Effector CD8-positive, alpha-beta T cell (primary cell): ENCODE measurements around the gene UIMC1.

Experiments used
- DNase-seq: peaks from one replicate; lab custom pipeline; 2025; lab: John Stamatoyannopoulos, UW

Gene UIMC1

GRCh38 chr5:176902102-176902814, 104.3 kb downstream of the UIMC1 start:
- no peak for DNase-seq

- no peak for DNase-seq
Measured at GRCh38 chr5:176901260-176902101, 105.1 kb downstream of the UIMC1 start.

DNA sequence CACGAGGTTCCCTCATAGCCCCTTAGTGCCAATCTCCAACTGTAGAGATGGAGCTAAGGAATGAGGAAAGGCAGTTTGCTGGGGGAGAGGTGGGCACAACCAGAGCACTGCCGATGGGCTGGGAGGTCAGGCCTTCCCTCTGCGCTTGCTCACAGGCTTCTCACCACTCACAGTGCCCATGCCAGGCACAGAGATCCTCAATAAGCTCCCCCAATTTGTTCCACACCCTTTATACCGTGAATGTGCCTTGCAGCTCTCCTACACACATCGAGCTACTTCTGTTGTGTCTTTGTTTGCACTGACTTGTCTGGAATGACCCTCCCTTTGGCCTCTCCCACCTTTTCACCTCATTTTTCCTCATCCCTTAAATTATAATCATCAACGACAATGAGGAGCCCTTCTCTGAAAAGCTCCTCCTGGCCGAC, 105.8 kb downstream of the UIMC1 start:
- DNase-seq, result no peak

- no peak for DNase-seq
Measured at GRCh38 chr5:176899946-176900779, 106.4 kb downstream of the UIMC1 start.

DNA sequence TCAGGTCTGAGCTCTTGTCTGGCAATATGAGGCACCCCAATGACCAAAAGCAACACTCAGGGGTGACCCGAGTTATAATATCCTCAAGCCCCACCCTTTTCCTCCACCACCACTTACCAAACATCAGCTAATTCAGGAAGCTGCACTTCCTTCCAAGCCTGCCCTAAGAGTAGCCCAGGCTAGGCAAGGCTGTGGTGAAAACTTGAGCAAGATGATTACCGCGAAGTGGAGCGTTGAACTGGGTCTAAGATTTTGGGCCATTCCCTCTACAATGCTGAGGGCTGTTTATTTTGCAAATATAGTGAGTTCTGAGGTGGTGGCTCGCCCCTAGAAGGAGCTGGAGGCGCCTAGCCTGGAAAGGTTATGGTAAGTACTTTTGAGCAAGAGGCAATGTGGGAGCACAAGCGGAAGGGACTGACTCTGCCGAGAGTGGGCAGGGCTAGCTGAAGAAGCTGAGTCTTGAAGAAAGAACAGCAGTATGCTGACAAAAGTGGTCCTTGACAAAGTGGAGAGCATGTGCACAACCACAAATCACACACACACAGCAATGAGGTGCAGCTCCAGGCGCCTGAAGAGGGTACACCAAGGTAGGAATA, 107.2 kb downstream of the UIMC1 start, which contains the start of gene HK3:
HK3 (minus strand) TSS at position 51 of the 596 bp plus-strand sequence. CDS start 3,187 bp downstream, outside the sequence.
- no peak for DNase-seq

GRCh38 chr5:176897263-176897662, 109.3 kb downstream of the UIMC1 start:
- DNase-seq, result no peak

DNA sequence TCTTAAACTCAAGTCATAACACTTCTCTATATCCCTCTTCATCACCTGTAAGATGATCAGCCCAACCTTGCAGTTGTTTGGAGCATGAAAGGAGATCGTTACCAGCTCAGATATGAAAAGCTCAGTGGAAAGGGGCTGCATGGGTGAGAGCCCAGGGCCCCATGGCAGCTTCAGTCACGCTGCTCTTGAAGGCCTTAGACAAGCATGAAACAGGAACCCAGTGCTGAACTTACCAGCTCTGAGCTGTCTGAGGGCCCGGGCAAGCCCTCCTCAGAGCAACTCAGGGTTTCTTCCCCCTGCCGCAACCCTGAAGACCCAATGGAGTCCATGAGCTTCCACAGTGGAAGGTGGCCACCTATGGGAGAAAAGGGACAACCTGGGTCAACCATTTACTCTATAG, 110.7 kb downstream of the UIMC1 start:
- DNase-seq, result no peak

DNA sequence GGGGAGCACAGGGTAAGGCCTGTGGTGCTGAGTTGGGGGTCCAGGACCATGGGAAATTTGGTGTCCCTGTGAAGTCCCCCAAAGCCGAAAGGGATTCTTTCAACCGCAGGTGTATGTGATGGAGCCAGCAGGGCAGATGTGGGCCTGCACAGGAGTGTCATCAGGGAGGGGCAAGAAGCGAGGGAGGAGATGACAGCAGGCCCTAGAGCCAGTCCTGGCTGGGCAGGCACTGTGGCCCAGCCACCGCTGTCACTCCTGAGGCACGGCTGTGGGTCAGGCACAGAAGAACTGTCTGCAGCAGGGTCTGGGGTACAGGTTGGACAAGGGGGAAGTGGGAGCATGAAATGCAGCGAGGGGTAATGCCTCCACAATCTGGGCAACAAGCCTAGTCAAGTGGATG, 112.3 kb downstream of the UIMC1 start:
- DNase-seq, result no peak

GRCh38 chr5:176892663-176893062, 113.9 kb downstream of the UIMC1 start:
- DNase-seq, result no peak

GRCh38 chr5:176891331-176891958, 115.1 kb downstream of the UIMC1 start:
- DNase-seq, result no peak

DNA sequence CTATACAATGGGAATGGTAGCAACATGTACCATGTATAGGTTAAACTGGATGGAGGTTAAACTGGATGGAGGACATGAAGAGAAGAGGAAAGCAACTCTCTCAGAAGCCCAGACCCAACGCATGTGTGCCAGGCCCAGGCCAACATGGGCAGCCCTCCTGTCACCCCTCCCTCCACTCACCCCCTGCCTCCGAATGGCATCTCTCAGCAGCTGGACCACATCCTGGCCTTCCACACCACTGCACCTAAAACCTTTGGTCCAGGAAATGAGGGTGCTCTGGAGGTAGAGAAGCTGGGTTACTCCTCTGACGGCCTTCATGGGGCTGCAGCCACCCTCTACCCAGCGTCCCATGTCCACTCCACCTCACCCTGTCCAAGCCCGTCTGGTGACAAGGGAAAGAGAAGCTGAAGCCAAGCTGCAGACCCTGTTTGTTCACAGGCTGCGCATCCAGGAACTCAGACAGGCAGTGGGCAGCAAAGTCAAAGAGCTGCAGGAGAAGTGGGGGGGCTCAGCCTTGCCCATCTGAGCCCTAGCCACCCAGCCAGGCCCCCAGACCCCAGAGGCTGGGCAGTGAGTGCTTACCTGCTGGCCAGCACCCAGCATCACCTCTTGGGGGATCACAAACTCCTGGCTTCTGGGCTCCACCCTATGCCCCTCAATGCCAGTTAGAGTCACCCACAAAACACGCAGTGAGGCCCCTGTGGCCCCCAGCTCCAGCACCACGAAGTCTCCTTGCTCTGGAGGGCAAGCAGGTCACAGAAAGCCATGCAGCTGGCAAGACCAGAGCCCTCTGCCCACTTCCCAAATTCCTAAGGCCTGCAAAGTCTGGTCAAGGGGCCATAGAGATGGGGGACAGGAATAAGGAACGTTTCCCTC, 115.9 kb downstream of the UIMC1 start:
- DNase-seq, result no peak

DNA sequence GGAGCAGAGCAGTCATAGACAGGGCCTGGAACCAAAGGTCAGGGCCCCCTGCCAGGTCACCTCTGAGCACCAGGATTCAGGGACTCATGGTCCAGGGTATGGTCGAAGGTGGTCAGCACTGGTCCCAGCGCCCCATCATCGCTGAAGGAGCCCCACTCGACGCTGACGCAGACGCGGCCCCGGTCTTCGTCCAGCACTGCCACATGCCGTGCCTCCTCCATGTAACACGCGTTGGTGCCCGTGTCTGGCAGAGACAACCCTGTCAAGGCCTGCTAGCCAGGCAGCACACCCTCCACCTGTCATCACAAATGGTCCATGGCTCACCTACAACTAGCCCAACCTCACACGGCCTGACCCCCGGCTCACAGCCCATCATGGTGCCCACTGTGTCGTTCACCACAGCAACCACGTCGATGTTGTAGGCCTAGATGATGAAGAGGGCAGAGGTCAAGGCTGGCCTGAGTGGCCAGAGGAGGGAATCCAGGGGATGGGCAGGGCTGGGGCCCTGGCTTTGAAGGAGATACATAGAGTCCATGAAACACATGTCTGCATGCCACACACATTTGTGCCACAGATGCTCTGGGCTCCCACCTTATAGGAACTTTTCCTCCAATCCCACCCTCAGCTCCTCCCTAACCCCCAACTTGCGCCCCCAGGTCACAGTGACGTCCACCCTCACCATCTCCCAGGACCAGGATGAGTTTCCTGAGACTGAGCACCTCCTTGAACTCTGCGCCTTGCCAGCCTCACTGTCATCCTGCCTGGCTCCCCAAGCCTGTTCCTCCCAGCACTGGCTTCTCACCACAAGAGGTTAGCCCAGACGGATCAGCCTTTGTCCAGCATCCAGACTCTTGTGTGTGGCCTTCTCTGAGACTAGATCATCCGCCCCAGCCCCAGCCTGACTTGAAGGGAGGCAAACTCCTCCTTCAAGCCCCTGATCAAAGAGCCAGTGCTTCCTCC, 117.0 kb downstream of the UIMC1 start:
- DNase-seq, result no peak

- no peak for DNase-seq
Measured at GRCh38 chr5:176888865-176889165, 117.8 kb downstream of the UIMC1 start.

GRCh38 chr5:176888016-176888864, 118.3 kb downstream of the UIMC1 start:
- DNase-seq, result no peak

DNA sequence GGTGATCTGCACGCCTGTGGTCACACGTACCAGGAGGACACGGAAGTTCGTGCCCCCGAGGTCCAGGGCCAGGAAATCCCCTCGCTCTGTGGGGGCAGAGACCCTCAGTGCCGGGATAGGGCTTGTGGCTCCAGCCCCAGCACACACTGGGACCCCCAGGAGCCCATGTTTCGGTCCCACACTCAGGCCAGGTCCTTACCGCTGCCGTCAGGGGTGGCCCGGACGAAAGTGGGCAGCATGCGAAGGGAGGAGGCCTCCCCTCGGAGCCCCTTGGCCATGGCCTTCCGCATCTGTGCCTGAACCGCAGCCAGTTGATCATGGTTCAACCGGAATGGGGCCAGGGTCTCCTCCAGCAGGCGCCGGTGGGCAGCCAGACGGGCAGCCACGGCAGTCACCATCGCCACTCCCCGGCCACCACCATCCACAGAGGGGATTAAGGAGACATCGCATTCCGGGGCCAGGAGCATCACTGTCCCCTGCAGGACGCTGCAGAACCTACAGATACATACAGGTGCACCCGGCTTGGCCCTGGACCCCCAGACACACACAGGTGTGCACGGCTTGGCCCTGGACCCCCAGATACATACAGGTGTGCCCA, 119.2 kb downstream of the UIMC1 start:
- no peak for DNase-seq

DNA sequence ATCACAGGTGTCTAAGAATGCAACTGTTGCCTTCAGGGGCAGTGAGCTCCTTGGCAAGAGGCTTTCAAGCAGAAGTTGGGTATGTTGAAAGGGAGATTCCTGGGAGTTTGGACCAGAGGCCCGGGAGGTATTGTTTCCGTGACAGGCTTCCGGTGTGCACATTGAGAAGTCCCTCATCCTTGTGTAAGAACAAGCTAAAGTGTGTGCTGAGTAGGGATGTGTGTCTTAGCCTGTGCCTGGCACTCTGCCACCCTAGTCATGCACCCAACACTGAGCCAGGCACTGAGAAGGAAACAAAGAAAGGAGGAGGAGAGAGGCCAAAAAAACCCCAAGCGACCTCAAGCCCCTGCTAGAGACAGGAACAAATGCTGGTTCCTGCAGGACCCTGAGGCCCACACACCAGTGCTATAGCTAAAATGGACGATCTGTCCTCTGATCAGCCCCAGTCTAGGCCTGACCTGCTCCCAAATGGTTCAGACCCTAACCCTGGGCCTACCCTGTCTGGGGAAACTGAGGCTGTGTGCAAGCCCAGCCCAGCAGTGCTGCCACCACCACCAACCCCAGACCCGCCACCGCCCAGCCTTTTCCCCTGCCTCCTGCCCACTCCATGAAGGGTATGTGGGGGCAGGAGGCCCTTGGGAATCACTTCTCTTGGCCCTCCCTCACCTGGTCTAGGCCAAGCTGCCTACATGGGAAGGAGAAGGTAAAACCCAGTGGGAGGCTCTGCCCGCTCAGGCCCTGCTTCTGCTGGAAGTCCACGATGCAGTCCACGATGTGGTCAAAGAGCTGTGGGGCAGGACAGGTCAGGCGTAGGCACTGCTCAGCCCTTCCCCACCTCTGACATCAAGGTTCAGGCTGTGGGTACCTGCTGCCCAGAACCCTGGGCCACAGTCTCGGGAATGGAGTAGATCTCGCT, 120.0 kb downstream of the UIMC1 start:
- DNase-seq, result no peak

GRCh38 chr5:176884571-176884890, 122.0 kb downstream of the UIMC1 start:
- DNase-seq, result no peak
